GM12873 (cell line): ENCODE results near the gene ARID5B.
A peak's percentile ranks its signal among the peaks of the same experiment; 100 is the strongest.

Source experiments
- TF ChIP-seq, protein P1 (sequence below): IDR thresholded peaks from 2 replicates; pipeline ENCODE4 v1.5.1; 2012; ENCODE audit warnings: low read depth, mild to moderate bottlenecking, moderate library complexity, low read length, control low read depth; ENCODE audit not compliant: insufficient read depth; ENCODE audit errors: missing control alignments

The ARID5B gene

GRCh38 chr10:61902445-61903220 lies 1.1 kb downstream of the ARID5B start:
- TF ChIP-seq, protein P1, sequence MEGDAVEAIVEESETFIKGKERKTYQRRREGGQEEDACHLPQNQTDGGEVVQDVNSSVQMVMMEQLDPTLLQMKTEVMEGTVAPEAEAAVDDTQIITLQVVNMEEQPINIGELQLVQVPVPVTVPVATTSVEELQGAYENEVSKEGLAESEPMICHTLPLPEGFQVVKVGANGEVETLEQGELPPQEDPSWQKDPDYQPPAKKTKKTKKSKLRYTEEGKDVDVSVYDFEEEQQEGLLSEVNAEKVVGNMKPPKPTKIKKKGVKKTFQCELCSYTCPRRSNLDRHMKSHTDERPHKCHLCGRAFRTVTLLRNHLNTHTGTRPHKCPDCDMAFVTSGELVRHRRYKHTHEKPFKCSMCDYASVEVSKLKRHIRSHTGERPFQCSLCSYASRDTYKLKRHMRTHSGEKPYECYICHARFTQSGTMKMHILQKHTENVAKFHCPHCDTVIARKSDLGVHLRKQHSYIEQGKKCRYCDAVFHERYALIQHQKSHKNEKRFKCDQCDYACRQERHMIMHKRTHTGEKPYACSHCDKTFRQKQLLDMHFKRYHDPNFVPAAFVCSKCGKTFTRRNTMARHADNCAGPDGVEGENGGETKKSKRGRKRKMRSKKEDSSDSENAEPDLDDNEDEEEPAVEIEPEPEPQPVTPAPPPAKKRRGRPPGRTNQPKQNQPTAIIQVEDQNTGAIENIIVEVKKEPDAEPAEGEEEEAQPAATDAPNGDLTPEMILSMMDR = peak; percentile 20

GRCh38 chr10:61903221-61903927 lies 1.9 kb downstream of the ARID5B start:
- TF ChIP-seq, protein P1 = peak; percentile 29

DNA sequence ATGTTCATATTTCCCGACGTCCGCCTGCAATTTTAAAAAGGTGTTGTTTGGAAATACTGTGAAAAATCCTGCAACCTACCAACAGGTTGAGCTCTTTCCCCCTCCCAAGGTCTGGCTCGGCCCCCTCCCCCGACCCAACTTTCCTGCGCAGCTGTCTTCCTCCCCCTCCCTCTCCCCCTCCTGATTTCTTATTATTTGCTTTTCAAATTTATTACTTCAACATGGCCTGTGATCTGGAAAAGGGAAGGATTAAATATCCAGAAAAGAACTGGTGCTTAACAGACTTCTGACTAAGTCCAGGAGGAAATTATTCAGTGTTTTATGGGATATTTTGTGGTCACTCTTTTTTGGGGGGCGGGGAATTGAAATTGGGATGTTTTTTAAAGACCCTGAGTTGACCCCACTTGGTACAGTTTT lies 2.4 kb downstream of the ARID5B start:
- TF ChIP-seq, protein P1 = no peak

GRCh38 chr10:61904733-61905725 lies 3.5 kb downstream of the ARID5B start:
- TF ChIP-seq, protein P1 = peak; percentile 34

DNA sequence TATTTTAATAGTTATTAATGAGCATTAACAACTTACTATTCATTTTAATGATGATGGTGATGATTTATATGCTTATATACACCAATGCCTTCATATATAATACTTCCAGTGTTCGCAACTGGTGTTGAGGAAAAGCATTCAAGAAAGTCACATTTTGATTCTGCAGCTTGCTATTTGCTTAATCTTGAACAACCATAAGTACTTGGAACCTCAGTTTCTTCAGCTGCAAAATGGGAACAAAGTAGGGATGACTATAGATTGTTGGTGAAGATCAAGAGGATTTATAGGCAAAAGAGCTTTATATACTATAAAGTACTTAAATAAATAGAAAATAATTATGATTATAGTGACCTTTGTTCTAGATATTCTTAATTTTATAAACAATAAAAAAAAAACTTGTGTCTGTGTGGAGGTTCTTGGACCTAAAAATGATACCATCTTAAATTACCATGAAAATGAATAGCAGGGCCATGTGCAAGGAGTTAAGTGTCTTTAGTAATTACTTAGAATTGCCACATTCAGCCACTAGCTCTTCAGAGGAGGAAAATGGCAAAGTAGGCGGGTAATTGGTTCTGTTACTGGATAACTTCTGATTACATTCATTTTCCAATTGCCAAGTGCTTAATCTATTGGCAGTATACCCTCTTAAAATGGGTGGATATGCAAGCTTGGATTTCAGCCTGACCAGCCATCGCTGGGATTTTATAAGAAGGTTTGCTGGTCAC lies 4.5 kb downstream of the ARID5B start:
- TF ChIP-seq, protein P1 = no peak

DNA sequence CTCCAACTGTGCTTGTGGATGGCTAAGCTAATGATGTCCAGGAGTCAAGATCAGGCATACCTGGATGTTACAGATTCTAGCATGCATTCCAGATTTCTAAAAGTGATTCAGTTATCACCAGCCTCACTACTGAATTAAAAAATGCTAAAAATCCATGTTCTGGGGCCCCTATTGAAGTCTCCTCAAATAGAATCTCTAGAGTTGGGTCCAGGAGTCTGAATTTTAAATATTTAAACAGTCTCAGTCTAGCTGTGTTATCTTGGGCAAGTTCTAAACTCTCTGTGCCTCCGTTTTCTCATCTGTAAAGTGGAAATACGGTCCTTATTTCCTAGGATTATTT lies 5.0 kb downstream of the ARID5B start:
- TF ChIP-seq, protein P1 = no peak
